22Rv1 (cell line): ENCODE data around the gene FHOD3.

Experiments used
- ZFX ChIP-seq: fragments of 450-650 bp; IDR thresholded peaks from 2 replicates; pipeline ENCODE4 v1.6.1; 2017; ENCODE audit warnings: antibody characterized with exemption, borderline replicate concordance
- TF ChIP-seq, protein P1 (sequence below): fragments of 450-650 bp; IDR thresholded peaks from 2 replicates; pipeline ENCODE4 v1.5.1; 2017; ENCODE audit warnings: mild to moderate bottlenecking

DNA sequence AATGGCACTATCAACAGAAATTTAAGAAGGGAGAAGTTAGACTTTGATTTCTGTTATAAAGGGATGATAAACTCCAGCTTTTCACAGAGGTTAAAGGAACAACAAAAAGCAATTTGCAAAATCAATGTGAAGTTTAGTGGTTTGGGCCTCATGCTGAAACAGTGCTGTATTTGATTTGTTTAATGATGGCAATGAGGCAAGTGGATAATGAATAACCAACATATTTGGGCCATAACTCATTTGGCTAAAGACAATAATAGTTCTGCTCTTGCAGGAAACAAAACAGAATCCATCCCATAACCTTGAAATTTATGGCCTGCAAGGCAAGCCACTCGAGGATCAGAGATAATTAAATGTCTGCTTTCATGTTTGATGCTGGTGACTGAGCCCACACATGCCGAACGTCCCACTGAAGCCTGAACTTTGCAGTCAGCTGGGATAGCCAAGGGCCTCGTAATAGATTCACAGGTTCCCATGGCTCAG lies 474.8 kb downstream of the FHOD3 start:
- TF ChIP-seq, protein P1, sequence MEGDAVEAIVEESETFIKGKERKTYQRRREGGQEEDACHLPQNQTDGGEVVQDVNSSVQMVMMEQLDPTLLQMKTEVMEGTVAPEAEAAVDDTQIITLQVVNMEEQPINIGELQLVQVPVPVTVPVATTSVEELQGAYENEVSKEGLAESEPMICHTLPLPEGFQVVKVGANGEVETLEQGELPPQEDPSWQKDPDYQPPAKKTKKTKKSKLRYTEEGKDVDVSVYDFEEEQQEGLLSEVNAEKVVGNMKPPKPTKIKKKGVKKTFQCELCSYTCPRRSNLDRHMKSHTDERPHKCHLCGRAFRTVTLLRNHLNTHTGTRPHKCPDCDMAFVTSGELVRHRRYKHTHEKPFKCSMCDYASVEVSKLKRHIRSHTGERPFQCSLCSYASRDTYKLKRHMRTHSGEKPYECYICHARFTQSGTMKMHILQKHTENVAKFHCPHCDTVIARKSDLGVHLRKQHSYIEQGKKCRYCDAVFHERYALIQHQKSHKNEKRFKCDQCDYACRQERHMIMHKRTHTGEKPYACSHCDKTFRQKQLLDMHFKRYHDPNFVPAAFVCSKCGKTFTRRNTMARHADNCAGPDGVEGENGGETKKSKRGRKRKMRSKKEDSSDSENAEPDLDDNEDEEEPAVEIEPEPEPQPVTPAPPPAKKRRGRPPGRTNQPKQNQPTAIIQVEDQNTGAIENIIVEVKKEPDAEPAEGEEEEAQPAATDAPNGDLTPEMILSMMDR, result no peak
- TF ChIP-seq ZFX, result no peak
